C4-2B (cell line): Measurements from ENCODE around the gene MTFP1.
"Not testable (repeated sequence)": the region's sequence is repeated elsewhere in the genome, so short reads cannot be mapped to it uniquely, and the experiment has no call there.

Experiments used
- H3K27ac ChIP-seq: fragments of 450-650 bp; 2 replicates; pipeline ENCODE4 v1.5.1; 2017
- CTCF ChIP-seq: fragments of 450-650 bp; conservative IDR thresholded peaks from 2 replicates; pipeline ENCODE4 v1.5.1; 2017; ENCODE audit warnings: mild to moderate bottlenecking
- ZFX ChIP-seq: fragments of 450-650 bp; IDR thresholded peaks from 2 replicates; pipeline ENCODE4 v1.6.1; 2017

Gene MTFP1

DNA sequence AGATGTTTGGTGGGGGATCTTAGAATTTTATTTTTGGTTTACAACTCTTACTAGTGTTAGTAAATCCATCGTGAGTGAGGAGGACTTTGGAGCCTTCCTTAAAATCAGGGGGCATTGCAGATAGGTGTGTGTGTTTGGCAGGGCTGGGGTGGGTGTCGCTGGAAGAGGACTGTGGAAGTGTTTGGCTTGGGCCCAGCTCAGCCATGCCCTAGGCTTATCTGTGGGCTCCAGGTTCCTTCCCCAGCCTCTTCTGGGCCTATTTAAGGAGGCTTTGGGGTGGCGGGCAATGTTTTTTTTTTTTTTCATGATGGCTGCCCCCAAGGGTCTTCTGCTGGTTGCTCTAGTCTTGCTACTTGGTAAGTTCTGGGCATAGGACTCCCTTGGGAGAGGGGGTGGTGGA, 22.1 kb downstream of the MTFP1 start:
- TF ChIP-seq ZFX = no peak
- no peak for TF ChIP-seq CTCF
- no peak overlapping the region for H3K27ac ChIP-seq

- not testable (repeated sequence) for H3K27ac ChIP-seq
Observed at GRCh38 chr22:30451488-30451887, 25.9 kb downstream of the MTFP1 start.

DNA sequence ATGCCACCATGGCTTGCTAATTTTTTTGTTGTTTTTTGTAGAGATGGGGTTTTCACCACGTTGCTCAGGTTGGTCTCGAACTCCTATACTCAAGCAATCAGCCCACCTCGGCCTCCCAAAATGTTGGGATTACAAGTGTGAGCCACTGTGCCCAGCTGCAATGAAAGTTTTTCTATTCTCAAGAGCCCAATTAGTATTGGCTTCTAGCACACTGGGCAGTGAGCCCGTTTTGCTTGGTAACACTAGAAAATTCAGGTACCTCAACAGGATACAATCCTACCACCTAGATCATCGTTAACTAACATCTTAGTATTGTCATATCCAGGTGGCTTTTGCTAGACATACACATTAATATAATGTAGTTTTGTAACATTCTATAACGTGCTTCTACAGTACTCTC, 27.3 kb downstream of the MTFP1 start:
- no peak for TF ChIP-seq ZFX
- TF ChIP-seq CTCF = no peak
- no peak overlapping the region for H3K27ac ChIP-seq

- no peak overlapping the region for H3K27ac ChIP-seq
- TF ChIP-seq ZFX = no peak
- TF ChIP-seq CTCF = no peak
Observed at GRCh38 chr22:30453731-30454510, 28.4 kb downstream of the MTFP1 start.

DNA sequence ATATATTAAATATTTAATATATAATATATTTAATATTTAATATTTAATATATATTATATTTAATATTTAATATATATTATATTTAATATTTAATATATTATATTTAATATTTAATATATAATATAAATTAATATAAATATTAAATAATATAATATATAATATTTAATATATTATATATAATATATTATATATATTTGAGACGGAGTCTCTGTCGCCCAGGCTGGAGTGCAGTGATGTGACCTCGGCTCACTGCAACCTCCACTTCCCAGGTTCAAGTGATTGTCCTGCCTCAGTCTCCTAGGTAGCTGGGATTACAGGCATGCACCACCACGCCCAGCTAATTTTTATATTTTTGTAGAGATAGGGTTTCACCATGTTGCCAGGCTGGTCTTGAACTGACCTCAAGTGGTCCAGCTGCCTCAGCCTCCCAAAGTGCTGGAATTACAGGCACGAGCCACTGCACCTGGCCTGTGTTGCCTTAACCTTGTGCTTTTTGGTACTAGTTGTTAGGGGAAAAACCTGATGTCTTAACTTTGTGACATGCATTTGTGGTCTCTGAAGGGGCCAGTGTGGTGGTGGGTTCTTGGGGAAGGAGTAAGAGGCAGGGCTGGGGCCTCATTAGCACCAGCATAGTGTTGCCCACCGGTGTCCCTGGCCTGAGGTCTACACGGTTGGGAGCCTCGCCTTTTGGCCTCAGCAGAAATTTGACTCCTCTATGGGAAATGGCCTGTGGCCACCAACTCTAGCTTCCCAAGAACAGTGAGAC, 29.7 kb downstream of the MTFP1 start:
- no peak for TF ChIP-seq ZFX
- no peak for TF ChIP-seq CTCF

DNA sequence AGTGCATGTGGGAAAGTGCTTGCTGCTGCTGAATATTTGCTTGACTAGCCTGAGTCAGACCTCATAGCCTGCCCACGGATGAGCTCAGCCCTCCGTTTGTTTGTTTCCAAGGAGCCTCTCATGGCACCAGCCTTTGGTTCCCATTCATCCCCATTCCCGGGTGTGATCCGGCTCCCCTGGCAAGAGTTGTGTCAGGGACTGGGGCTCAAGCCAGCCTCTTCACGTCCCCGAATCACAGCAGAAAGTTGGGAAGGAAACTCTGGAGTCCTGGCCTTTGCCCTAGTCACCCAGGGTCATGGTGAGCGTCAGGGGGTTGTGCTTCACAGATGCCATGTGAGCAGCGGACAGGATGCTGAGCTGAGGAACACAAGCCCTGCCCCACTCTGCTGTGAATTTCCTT, 32.4 kb downstream of the MTFP1 start:
- H3K27ac ChIP-seq = no peak overlapping the region
- TF ChIP-seq CTCF (no peak), ZFX (no peak)

More for the DNA sequence above, 29.7 kb downstream of the MTFP1 start:
- no peak overlapping the region for H3K27ac ChIP-seq

DNA sequence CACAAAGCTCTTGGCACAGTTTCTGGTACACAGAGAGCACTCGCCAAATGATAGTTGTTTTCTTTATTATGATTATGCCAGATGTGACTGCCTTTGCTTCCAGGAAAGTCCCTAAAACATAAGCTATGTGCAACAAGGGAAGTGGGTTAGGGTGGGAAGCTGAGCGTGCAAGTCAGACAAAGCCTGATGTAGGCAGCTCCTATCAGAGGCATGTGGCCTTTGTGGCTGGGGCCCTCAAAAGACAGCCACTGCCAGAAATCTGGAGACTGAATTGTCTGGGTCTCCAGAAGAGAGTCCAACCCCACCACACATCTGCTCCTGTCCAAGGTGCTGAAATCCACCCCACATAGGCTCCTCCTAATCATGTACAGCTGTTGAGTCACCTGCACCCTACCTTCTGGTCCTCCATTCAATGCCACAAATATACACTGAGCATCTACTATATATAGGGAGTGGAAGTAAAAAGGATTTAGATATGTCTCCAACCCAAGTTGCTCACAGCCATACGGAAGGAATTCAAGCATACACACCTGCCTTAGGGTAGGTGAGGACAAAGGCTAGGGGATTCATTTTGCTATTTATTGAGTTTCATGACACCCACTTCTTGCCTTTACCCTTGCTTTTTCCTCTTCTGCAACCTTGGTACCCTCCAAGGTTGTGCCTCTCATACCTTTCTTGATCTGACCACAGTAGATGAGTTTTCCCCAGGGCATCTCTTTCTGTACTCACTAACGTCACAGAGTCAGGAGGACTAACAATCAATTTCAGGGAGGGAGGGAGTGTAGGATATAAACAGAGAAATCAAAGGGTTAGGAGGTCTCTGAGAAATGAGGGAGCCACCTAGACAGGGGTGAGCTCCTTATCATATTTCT, 33.8 kb downstream of the MTFP1 start:
- TF ChIP-seq CTCF (no peak), ZFX (no peak)
- H3K27ac ChIP-seq = peak overlapping the region; percentile 11; the same call in 1 of the 2 replicates
